ENCODE results near the gene HMGB3.

Gene HMGB3

DNA sequence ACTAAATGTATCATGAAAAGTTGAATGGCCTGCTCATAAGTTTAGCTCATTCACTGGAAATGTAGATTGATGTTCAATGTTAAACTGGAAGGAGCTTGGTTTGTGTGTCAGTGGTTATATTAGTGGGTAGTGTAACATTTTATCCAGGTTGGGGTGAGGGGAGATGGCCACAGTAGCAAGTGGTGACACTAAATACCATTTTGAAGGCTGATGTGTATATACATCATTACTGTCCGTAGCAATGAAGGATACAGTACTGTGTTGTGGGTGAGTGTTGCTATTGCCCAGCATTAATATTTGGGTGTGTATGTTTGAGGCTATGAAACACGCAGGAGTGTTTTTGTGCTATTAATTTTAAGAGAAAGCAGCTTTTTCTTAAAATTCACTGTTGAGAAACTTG lies 6.3 kb downstream of the HMGB3 start:
- TF ChIP-seq, protein P1, sequence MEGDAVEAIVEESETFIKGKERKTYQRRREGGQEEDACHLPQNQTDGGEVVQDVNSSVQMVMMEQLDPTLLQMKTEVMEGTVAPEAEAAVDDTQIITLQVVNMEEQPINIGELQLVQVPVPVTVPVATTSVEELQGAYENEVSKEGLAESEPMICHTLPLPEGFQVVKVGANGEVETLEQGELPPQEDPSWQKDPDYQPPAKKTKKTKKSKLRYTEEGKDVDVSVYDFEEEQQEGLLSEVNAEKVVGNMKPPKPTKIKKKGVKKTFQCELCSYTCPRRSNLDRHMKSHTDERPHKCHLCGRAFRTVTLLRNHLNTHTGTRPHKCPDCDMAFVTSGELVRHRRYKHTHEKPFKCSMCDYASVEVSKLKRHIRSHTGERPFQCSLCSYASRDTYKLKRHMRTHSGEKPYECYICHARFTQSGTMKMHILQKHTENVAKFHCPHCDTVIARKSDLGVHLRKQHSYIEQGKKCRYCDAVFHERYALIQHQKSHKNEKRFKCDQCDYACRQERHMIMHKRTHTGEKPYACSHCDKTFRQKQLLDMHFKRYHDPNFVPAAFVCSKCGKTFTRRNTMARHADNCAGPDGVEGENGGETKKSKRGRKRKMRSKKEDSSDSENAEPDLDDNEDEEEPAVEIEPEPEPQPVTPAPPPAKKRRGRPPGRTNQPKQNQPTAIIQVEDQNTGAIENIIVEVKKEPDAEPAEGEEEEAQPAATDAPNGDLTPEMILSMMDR (IDR thresholded peaks at IDR 0.05; ENCODE audit: borderline replicate concordance, insufficient read depth, low read depth, low read length): no peak
- no peak overlapping the region for H3K4me3 ChIP-seq (ENCODE audit: low read depth, low read length)

GRCh38 chrX:150990910-150991309 lies 7.8 kb downstream of the HMGB3 start:
- no peak overlapping the region for H3K4me3 ChIP-seq (ENCODE audit: low read depth, low read length)
- TF ChIP-seq, protein P1 (IDR thresholded peaks at IDR 0.05; ENCODE audit: borderline replicate concordance, insufficient read depth, low read depth, low read length): no peak

- H3K4me3 ChIP-seq (ENCODE audit: low read depth, low read length): no peak overlapping the region
- TF ChIP-seq, protein P1 (IDR thresholded peaks at IDR 0.05; ENCODE audit: borderline replicate concordance, insufficient read depth, low read depth, low read length): no peak
These were observed 17.8 kb downstream of the HMGB3 start for GRCh38 chrX:151000861-151001331.

- no peak overlapping the region for H3K4me3 ChIP-seq (ENCODE audit: low read depth, low read length)
- TF ChIP-seq, protein P1 (IDR thresholded peaks at IDR 0.05; ENCODE audit: borderline replicate concordance, insufficient read depth, low read depth, low read length): no peak
These were observed 20.9 kb downstream of the HMGB3 start for GRCh38 chrX:151004085-151004484.

DNA sequence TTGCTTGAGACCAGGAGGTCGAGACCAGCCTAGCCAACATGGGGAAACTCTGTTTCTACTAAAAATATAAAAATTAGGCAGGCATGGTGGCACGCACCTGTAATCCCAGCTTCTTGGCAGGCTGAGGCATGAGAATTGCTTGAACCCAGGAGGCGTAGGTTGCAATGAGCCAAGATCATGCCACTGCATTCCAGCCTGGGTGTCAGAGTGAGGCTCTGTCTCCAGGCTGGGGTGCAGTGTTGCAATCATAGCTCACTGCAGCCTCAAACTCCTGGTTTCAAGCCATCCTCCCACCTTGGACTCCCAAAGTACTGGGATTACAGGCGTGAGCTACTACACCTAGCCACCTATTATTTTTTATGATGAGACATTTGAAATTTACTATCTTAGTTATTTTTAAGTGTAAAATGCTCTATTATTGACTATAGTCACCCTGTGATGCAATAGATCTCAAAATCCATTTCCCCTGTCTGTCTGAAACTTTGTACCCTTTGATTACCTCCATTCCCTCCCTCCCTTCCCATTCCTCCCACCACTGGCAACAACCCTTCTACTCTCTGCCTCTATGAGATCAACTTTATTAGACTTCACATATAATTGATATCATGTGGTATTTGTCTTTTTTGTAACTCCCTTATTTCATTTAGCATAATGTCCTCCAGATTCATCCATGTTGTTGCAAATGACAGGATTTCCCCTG lies 23.4 kb downstream of the HMGB3 start:
- no peak overlapping the region for H3K4me3 ChIP-seq (ENCODE audit: low read depth, low read length)
- TF ChIP-seq, protein P1 (IDR thresholded peaks at IDR 0.05; ENCODE audit: borderline replicate concordance, insufficient read depth, low read depth, low read length): no peak

GRCh38 chrX:151009582-151009981 lies 26.4 kb downstream of the HMGB3 start:
- H3K4me3 ChIP-seq (ENCODE audit: low read depth, low read length): no peak overlapping the region
- TF ChIP-seq, protein P1 (IDR thresholded peaks at IDR 0.05; ENCODE audit: borderline replicate concordance, insufficient read depth, low read depth, low read length): no peak

GRCh38 chrX:151013164-151013743 lies 30.1 kb downstream of the HMGB3 start:
- TF ChIP-seq, protein P1 (IDR thresholded peaks at IDR 0.05; ENCODE audit: borderline replicate concordance, insufficient read depth, low read depth, low read length): no peak
- no peak overlapping the region for H3K4me3 ChIP-seq (ENCODE audit: low read depth, low read length)
